Stimulated activated CD4-positive, alpha-beta T cell treated with anti-CD3 and anti-CD28 coated beads, Interleukin-15, amount 100 ng/mL, for 24 hours (primary cell): ENCODE data around the gene PDCD2L.
"Not testable (repeated sequence)": the region's sequence is repeated elsewhere in the genome, so short reads cannot be mapped to it uniquely, and the experiment has no call there.

Source experiments
- DNase-seq: peaks from one replicate; pipeline ENCODE4 v3.0.0-alpha.2; 2020

The PDCD2L gene

GRCh38 chr19:34404109-34404909, at the start of gene PDCD2L:
PDCD2L (plus strand) TSS chr19:34404399; CDS start chr19:34404431, 32 bp downstream.
- peak; percentile 97 for DNase-seq

GRCh38 chr19:34355201-34355600, 49.0 kb upstream of the PDCD2L start:
- no peak for DNase-seq

GRCh38 chr19:34356875-34357274, 47.3 kb upstream of the PDCD2L start:
- DNase-seq: no peak

GRCh38 chr19:34357431-34357830, 46.8 kb upstream of the PDCD2L start:
- DNase-seq: no peak

- peak; percentile 99 for DNase-seq
These were observed 44.9 kb upstream of the PDCD2L start for GRCh38 chr19:34359140-34359953.

- DNase-seq: no peak
These were observed 44.3 kb upstream of the PDCD2L start for GRCh38 chr19:34359954-34360315.

- DNase-seq: no peak
These were observed 43.8 kb upstream of the PDCD2L start for GRCh38 chr19:34360354-34360909.

- no peak for DNase-seq
These were observed 41.5 kb upstream of the PDCD2L start for GRCh38 chr19:34362679-34363069.

GRCh38 chr19:34363094-34363493, 41.1 kb upstream of the PDCD2L start:
- no peak for DNase-seq

- no peak for DNase-seq
These were observed 40.3 kb upstream of the PDCD2L start for GRCh38 chr19:34363930-34364329.

GRCh38 chr19:34364462-34364829, 39.8 kb upstream of the PDCD2L start:
- DNase-seq: no peak

- DNase-seq: peak; percentile 83
These were observed 39.3 kb upstream of the PDCD2L start, which contains the start of gene GPI for GRCh38 chr19:34364830-34365462. GPI (plus strand) TSS chr19:34365196; CDS start chr19:34365267, 71 bp downstream.

GRCh38 chr19:34365463-34366401, 38.5 kb upstream of the PDCD2L start:
- peak; percentile 41 for DNase-seq

- no peak for DNase-seq
These were observed 37.2 kb upstream of the PDCD2L start for GRCh38 chr19:34366738-34367623.

- no peak for DNase-seq
These were observed 36.6 kb upstream of the PDCD2L start for GRCh38 chr19:34367624-34367957.

GRCh38 chr19:34368338-34368737, 35.9 kb upstream of the PDCD2L start:
- no peak for DNase-seq

GRCh38 chr19:34369166-34369565, 35.0 kb upstream of the PDCD2L start:
- DNase-seq: not testable (repeated sequence)

- no peak for DNase-seq
These were observed 34.1 kb upstream of the PDCD2L start for GRCh38 chr19:34370117-34370516.

- no peak for DNase-seq
These were observed 33.2 kb upstream of the PDCD2L start for GRCh38 chr19:34370983-34371382.

- no peak for DNase-seq
These were observed 30.5 kb upstream of the PDCD2L start for GRCh38 chr19:34373601-34374288.

GRCh38 chr19:34375598-34375997, 28.6 kb upstream of the PDCD2L start:
- DNase-seq: no peak
